Fibroblast of mammary gland (primary cell): ENCODE results near the gene ACADVL.

Source experiments
- DNase-seq: peaks from one replicate; pipeline ENCODE4 v3.0.0-alpha.2; 2010; ENCODE audit warnings: low read depth
- H3K4me3 ChIP-seq: 2 replicates; pipeline ENCODE4 v1.5.1; 2011; ENCODE audit warnings: low read depth, mild to moderate bottlenecking, low read length, moderate library complexity; ENCODE audit not compliant: control insufficient read depth
- CTCF ChIP-seq: conservative IDR thresholded peaks from 2 replicates; pipeline ENCODE4 v1.5.1; 2011; ENCODE audit warnings: low read depth, low read length, inconsistent platforms; ENCODE audit not compliant: control insufficient read depth, insufficient read depth

Gene ACADVL

GRCh38 chr17:7259555-7259889, 39.8 kb downstream of the ACADVL start:
- H3K4me3 ChIP-seq: no peak overlapping the region
- TF ChIP-seq CTCF: no peak
- DNase-seq: no peak

GRCh38 chr17:7260151-7260550, 40.4 kb downstream of the ACADVL start:
- TF ChIP-seq CTCF: no peak
- DNase-seq: no peak
- H3K4me3 ChIP-seq: no peak overlapping the region

- no peak for TF ChIP-seq CTCF
- no peak for DNase-seq
- H3K4me3 ChIP-seq: peak overlapping the region; percentile 32
Measured at GRCh38 chr17:7260651-7261378, 41.1 kb downstream of the ACADVL start.

GRCh38 chr17:7261379-7262191, 41.8 kb downstream of the ACADVL start:
- DNase-seq: no peak
- H3K4me3 ChIP-seq: peak overlapping the region; percentile 32
- no peak for TF ChIP-seq CTCF

GRCh38 chr17:7262192-7262934, 42.6 kb downstream of the ACADVL start, which contains the start of gene CLDN7:
Gene CLDN7, minus strand, starts transcription at chr17:7262478. Its CDS starts 435 bp downstream, at chr17:7262043.
- no peak for TF ChIP-seq CTCF
- peak within 1 kb of the TSS; percentile 32 for H3K4me3 ChIP-seq
- DNase-seq: no peak

- no peak for DNase-seq
- no peak overlapping the region for H3K4me3 ChIP-seq
- no peak for TF ChIP-seq CTCF
Measured at GRCh38 chr17:7262935-7263800, 43.4 kb downstream of the ACADVL start.
